Liver (tissue), 3 donors: ENCODE measurements around the gene KRT75.

ENCODE experiments used
- EGR1 ChIP-seq, 2 donors: IDR thresholded peaks; 2 replicates each; pipeline ENCODE4 v1.6.1; 2016 to 2018; ENCODE audit warnings: antibody characterized with exemption in 2 of 2, low read depth in 2 of 2
- GABPA ChIP-seq, 2 donors: IDR thresholded peaks in 1 of 2; conservative IDR thresholded peaks in 1 of 2; 2 replicates each; pipeline ENCODE4 v1.6.1; 2016; ENCODE audit warnings: antibody characterized with exemption in 2 of 2, mild to moderate bottlenecking in 1 of 2, moderate library complexity in 1 of 2
- HNF4A ChIP-seq, 2 donors: conservative IDR thresholded peaks; 2 replicates each; pipeline ENCODE4 v1.6.1; 2016; ENCODE audit warnings: antibody characterized with exemption in 2 of 2, mild to moderate bottlenecking in 2 of 2
- HNF4G ChIP-seq: IDR thresholded peaks from 2 replicates; pipeline ENCODE4 v1.6.1; 2016; ENCODE audit warnings: antibody characterized with exemption
- JUND ChIP-seq, 2 donors: IDR thresholded peaks; 2 replicates each; pipeline ENCODE4 v1.6.1; 2016; ENCODE audit warnings: antibody characterized with exemption in 2 of 2
- NR2F2 ChIP-seq: IDR thresholded peaks from 2 replicates; pipeline ENCODE4 v1.6.1; 2016; ENCODE audit warnings: antibody characterized with exemption
- RAD21 ChIP-seq, 2 donors: IDR thresholded peaks; 2 replicates each; pipeline ENCODE4 v1.6.1; 2016; ENCODE audit warnings: antibody characterized with exemption in 2 of 2, mild to moderate bottlenecking in 2 of 2
- TAF1 ChIP-seq: conservative IDR thresholded peaks from 2 replicates; pipeline ENCODE4 v1.6.1; 2016; ENCODE audit warnings: antibody characterized with exemption, mild to moderate bottlenecking
- YY1 ChIP-seq: IDR thresholded peaks from 2 replicates; pipeline ENCODE4 v1.6.1; 2016; ENCODE audit warnings: antibody characterized with exemption, mild to moderate bottlenecking
- TF ChIP-seq, protein P1 (sequence below): fragments of 150-350 bp; IDR thresholded peaks from 2 replicates; pipeline ENCODE4 v1.5.1; 2017; ENCODE audit warnings: improper control_type of control experiment, low read depth, low read length; ENCODE audit not compliant: missing input control
- TF ChIP-seq, protein P2 (sequence below): IDR thresholded peaks from 2 replicates; pipeline ENCODE4 v1.6.1; 2016; ENCODE audit warnings: antibody characterized with exemption
- TF ChIP-seq, protein P3 (sequence below): IDR thresholded peaks from 2 replicates; pipeline ENCODE4 v1.6.1; 2016; ENCODE audit warnings: antibody characterized with exemption
- TF ChIP-seq, protein P4 (sequence below): IDR thresholded peaks from 2 replicates; pipeline ENCODE4 v1.6.1; 2016; ENCODE audit warnings: antibody characterized with exemption, mild to moderate bottlenecking
- TF ChIP-seq, protein P5 (sequence below): IDR thresholded peaks from 2 replicates; pipeline ENCODE4 v1.6.1; 2016; ENCODE audit warnings: antibody characterized with exemption
- donor health status: healthy.
- donor health status: healthy.

DNA sequence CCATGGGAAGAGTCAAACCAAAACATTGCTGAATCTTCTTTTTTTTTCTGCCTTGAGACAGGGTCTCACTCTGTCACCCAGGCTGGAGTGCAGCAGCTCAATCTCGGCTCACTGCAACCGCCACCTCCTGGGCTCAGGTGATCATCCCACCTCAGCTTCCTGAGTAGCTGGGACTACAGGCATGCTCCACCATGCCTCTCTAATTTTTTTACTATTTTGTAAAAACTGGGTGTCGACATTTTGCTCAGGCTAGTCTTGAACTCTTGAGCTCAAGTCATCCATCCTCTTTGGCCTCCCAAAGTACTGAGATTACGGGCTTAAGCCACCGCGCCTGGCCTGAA lies 1.5 kb upstream of the KRT75 start:
- TF ChIP-seq, protein P1, sequence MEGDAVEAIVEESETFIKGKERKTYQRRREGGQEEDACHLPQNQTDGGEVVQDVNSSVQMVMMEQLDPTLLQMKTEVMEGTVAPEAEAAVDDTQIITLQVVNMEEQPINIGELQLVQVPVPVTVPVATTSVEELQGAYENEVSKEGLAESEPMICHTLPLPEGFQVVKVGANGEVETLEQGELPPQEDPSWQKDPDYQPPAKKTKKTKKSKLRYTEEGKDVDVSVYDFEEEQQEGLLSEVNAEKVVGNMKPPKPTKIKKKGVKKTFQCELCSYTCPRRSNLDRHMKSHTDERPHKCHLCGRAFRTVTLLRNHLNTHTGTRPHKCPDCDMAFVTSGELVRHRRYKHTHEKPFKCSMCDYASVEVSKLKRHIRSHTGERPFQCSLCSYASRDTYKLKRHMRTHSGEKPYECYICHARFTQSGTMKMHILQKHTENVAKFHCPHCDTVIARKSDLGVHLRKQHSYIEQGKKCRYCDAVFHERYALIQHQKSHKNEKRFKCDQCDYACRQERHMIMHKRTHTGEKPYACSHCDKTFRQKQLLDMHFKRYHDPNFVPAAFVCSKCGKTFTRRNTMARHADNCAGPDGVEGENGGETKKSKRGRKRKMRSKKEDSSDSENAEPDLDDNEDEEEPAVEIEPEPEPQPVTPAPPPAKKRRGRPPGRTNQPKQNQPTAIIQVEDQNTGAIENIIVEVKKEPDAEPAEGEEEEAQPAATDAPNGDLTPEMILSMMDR, result no peak
- TF ChIP-seq TAF1 (no peak), HNF4A (conservative IDR thresholded peaks at IDR 0.05) (no peak), YY1 (no peak), RAD21 (IDR thresholded peaks at IDR 0.05) (no peak), HNF4G (no peak), GABPA (IDR thresholded peaks at IDR 0.05 in 1 of 2, conservative IDR thresholded peaks at IDR 0.05 in 1 of 2) (no peak), JUND (IDR thresholded peaks at IDR 0.05) (no peak), EGR1 (IDR thresholded peaks at IDR 0.05; ENCODE audit: low read depth in 2 of 2) (no peak), NR2F2 (no peak)
- TF ChIP-seq, protein P2, sequence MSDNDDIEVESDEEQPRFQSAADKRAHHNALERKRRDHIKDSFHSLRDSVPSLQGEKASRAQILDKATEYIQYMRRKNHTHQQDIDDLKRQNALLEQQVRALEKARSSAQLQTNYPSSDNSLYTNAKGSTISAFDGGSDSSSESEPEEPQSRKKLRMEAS, result no peak
- TF ChIP-seq, protein P3, sequence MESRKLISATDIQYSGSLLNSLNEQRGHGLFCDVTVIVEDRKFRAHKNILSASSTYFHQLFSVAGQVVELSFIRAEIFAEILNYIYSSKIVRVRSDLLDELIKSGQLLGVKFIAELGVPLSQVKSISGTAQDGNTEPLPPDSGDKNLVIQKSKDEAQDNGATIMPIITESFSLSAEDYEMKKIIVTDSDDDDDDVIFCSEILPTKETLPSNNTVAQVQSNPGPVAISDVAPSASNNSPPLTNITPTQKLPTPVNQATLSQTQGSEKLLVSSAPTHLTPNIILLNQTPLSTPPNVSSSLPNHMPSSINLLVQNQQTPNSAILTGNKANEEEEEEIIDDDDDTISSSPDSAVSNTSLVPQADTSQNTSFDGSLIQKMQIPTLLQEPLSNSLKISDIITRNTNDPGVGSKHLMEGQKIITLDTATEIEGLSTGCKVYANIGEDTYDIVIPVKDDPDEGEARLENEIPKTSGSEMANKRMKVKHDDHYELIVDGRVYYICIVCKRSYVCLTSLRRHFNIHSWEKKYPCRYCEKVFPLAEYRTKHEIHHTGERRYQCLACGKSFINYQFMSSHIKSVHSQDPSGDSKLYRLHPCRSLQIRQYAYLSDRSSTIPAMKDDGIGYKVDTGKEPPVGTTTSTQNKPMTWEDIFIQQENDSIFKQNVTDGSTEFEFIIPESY, result no peak
- TF ChIP-seq, protein P4, sequence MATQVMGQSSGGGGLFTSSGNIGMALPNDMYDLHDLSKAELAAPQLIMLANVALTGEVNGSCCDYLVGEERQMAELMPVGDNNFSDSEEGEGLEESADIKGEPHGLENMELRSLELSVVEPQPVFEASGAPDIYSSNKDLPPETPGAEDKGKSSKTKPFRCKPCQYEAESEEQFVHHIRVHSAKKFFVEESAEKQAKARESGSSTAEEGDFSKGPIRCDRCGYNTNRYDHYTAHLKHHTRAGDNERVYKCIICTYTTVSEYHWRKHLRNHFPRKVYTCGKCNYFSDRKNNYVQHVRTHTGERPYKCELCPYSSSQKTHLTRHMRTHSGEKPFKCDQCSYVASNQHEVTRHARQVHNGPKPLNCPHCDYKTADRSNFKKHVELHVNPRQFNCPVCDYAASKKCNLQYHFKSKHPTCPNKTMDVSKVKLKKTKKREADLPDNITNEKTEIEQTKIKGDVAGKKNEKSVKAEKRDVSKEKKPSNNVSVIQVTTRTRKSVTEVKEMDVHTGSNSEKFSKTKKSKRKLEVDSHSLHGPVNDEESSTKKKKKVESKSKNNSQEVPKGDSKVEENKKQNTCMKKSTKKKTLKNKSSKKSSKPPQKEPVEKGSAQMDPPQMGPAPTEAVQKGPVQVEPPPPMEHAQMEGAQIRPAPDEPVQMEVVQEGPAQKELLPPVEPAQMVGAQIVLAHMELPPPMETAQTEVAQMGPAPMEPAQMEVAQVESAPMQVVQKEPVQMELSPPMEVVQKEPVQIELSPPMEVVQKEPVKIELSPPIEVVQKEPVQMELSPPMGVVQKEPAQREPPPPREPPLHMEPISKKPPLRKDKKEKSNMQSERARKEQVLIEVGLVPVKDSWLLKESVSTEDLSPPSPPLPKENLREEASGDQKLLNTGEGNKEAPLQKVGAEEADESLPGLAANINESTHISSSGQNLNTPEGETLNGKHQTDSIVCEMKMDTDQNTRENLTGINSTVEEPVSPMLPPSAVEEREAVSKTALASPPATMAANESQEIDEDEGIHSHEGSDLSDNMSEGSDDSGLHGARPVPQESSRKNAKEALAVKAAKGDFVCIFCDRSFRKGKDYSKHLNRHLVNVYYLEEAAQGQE, result no peak
- TF ChIP-seq, protein P5, sequence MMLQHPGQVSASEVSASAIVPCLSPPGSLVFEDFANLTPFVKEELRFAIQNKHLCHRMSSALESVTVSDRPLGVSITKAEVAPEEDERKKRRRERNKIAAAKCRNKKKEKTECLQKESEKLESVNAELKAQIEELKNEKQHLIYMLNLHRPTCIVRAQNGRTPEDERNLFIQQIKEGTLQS, result no peak
